GM06990 (cell line): Measurements from ENCODE around the gene PKHD1.

Source experiments
- DNase-seq: peaks from one replicate; pipeline ENCODE4 v3.0.0-alpha.2; 2011; ENCODE audit not compliant: insufficient read length; ENCODE audit errors: extremely low read depth
- H3K27me3 ChIP-seq: replicated peaks from 2 replicates; pipeline ENCODE4 v1.6.0; 2011; ENCODE audit warnings: low read length; ENCODE audit not compliant: control insufficient read depth, insufficient read depth
- H3K36me3 ChIP-seq: 2 replicates; pipeline ENCODE4 v1.5.1; 2011; ENCODE audit warnings: low read length; ENCODE audit not compliant: control insufficient read depth, insufficient read depth
- H3K4me3 ChIP-seq: replicated peaks from 2 replicates; pipeline ENCODE4 v1.5.1; 2011; ENCODE audit warnings: low read depth, mild to moderate bottlenecking, control low read depth, low read length
- CTCF ChIP-seq: IDR thresholded peaks from 2 replicates; pipeline ENCODE4 v1.5.1; 2011; ENCODE audit warnings: low read length, control low read depth, mild to moderate bottlenecking, inconsistent platforms; ENCODE audit not compliant: insufficient read depth, poor library complexity, severe bottlenecking

Gene PKHD1

GRCh38 chr6:51800603-51801002, 286.8 kb downstream of the PKHD1 start:
- no peak overlapping the region for H3K4me3 ChIP-seq
- H3K36me3 ChIP-seq: no peaks in the 10 kb centered on the region
- no peak for TF ChIP-seq CTCF
- no peak for DNase-seq
- H3K27me3 ChIP-seq: no peaks in the 10 kb centered on the region

GRCh38 chr6:51793393-51793792, 294.0 kb downstream of the PKHD1 start:
- no peak for TF ChIP-seq CTCF
- no peak overlapping the region for H3K4me3 ChIP-seq
- no peak for DNase-seq
- no peaks in the 10 kb centered on the region for H3K36me3 ChIP-seq
- no peaks in the 10 kb centered on the region for H3K27me3 ChIP-seq

- H3K4me3 ChIP-seq: no peak overlapping the region
- DNase-seq: no peak
- no peaks in the 10 kb centered on the region for H3K27me3 ChIP-seq
- H3K36me3 ChIP-seq: no peaks in the 10 kb centered on the region
- no peak for TF ChIP-seq CTCF
Observed at GRCh38 chr6:51792273-51793030, 295.0 kb downstream of the PKHD1 start.

DNA sequence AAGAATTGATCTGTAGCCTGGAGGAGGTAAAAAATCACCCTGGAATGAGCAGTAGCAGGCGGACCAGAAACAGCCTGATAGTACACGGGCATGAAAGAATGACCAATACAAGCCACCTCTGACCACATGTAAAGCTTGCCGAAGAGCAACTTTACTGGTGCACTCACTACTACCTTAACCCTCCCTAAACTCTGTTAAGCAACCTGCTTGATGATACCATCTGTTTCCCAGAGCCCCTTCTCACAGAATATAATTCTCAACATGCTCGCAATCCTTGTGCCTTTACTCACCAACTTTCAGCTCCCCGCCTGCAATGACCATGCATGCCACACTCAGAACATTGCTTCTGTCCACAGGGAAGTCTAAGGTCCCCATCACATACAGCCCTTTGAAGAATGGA, 296.5 kb downstream of the PKHD1 start:
- TF ChIP-seq CTCF: no peak
- H3K27me3 ChIP-seq: no peaks in the 10 kb centered on the region
- no peaks in the 10 kb centered on the region for H3K36me3 ChIP-seq
- DNase-seq: no peak
- H3K4me3 ChIP-seq: no peak overlapping the region

- no peak for TF ChIP-seq CTCF
- no peaks in the 10 kb centered on the region for H3K36me3 ChIP-seq
- no peak overlapping the region for H3K4me3 ChIP-seq
- DNase-seq: no peak
- H3K27me3 ChIP-seq: no peaks in the 10 kb centered on the region
Observed at GRCh38 chr6:51788121-51788520, 299.3 kb downstream of the PKHD1 start.

DNA sequence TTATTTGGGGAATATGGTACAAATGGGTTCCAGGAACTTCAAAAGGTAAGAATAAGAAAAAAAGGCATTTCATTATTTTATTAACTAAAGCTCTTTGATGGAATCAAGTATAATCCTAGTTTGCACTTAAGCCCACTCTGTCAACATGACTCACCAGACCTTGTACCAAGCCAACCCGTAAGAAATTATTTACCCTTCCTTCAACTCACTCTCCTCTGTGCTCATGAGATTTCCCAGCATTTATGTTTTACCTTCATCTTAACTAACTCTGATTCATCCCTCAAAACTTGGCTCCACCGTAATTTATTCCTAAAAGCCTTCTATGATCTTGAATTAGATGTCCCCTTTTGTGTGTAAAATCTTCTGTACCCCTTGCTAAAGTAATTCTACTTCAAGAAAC, 308.7 kb downstream of the PKHD1 start:
- TF ChIP-seq CTCF: no peak

More for the DNA sequence above, 308.7 kb downstream of the PKHD1 start:
- no peak for DNase-seq
- Histone ChIP-seq H3K4me3 (no peak overlapping the region), H3K27me3 (no peaks in the 10 kb centered on the region), H3K36me3 (no peaks in the 10 kb centered on the region)
